Caco-2 (cell line): ENCODE data around the gene PAK5. TPM values are rescaled to one million over a fixed set of nuclear protein-coding genes. Genes with fewer than 3 reads are reported as not detected.

Source experiments
- BruUV-seq: library from RNA; stranded (reverse); fragments of 400-500 nt; replicated peaks from 2 replicates; lab custom pipeline; 2021; lab: Mats Ljungman, UMichigan
- CTCF ChIA-PET: fragments of 300-600 bp; sonication (Branson Sonifier 250); formaldehyde crosslinking; loops from one replicate; lab custom pipeline; 2022; ENCODE audit warnings: antibody characterized with exemption; lab: Charles Lee
- POLR2A ChIA-PET: fragments of 300-600 bp; sonication (Branson Sonifier 250); formaldehyde crosslinking; loops from one replicate; lab custom pipeline; 2022; ENCODE audit warnings: antibody characterized with exemption; lab: Charles Lee
- DNase-seq, 2 experiments: peaks; one replicate each; pipeline versions ENCODE4 v3.0.0 to v3.0.0-alpha.2; 2020 to 2022
- H3K27me3 ChIP-seq: replicated peaks from 2 replicates; pipeline ENCODE4 v1.6.0; 2011; ENCODE audit warnings: low read length; ENCODE audit not compliant: control insufficient read depth, insufficient read depth
- H3K36me3 ChIP-seq: 2 replicates; pipeline ENCODE4 v1.5.1; 2011; ENCODE audit warnings: low read length; ENCODE audit not compliant: control insufficient read depth, insufficient read depth
- H3K4me1 ChIP-seq: fragments of 250-450 bp; sonication (Bioruptor Pico); 2 replicates; pipeline ENCODE4 v1.5.1; 2020; ENCODE audit warnings: mild to moderate bottlenecking
- H3K4me3 ChIP-seq: 2 replicates; pipeline ENCODE4 v1.5.1; 2011; ENCODE audit warnings: low read depth, mild to moderate bottlenecking, control low read depth, low read length
- H3K9me3 ChIP-seq: fragments of 250-450 bp; sonication (Bioruptor Pico); 2 replicates; pipeline ENCODE4 v1.5.1; 2020; ENCODE audit warnings: mild to moderate bottlenecking, moderate library complexity
- H3K27ac Mint-ChIP-seq: one replicate; pipeline ENCODE4 v1.8.0; 2022; ENCODE audit warnings: mixed read lengths; ENCODE audit not compliant: unreplicated experiment
- H3K27me3 Mint-ChIP-seq: one replicate; pipeline ENCODE4 v1.8.0; 2022; ENCODE audit warnings: mixed read lengths; ENCODE audit not compliant: insufficient read depth, unreplicated experiment
- H3K36me3 Mint-ChIP-seq: one replicate; pipeline ENCODE4 v1.8.0; 2022; ENCODE audit warnings: mild to moderate bottlenecking, mixed read lengths; ENCODE audit not compliant: insufficient read depth, unreplicated experiment
- H3K4me1 Mint-ChIP-seq: one replicate; pipeline ENCODE4 v1.8.0; 2022; ENCODE audit warnings: low read depth, mixed read lengths; ENCODE audit not compliant: unreplicated experiment
- H3K4me3 Mint-ChIP-seq: one replicate; pipeline ENCODE4 v1.8.0; 2022; ENCODE audit warnings: mild to moderate bottlenecking, moderate library complexity, mixed read lengths; ENCODE audit not compliant: unreplicated experiment
- H3K9me3 Mint-ChIP-seq: one replicate; pipeline ENCODE4 v1.8.0; 2022; ENCODE audit warnings: mixed read lengths; ENCODE audit not compliant: unreplicated experiment
- CTCF ChIP-seq, 2 experiments: fragments of 200-600 bp in 1 of 2; IDR thresholded peaks; 1 replicate in 1 of 2; 2 replicates in 1 of 2; pipeline versions ENCODE4 v1.5.1 to v1.8.0; 2011 to 2022; ENCODE audit warnings: antibody characterized with exemption in 1 of 2, control low read depth in 1 of 2, inconsistent platforms in 1 of 2, low read depth in 1 of 2, low read length in 1 of 2, mild to moderate bottlenecking in 1 of 2, moderate library complexity in 1 of 2; ENCODE audit not compliant: insufficient read depth in 1 of 2, severe bottlenecking in 1 of 2, unreplicated experiment in 1 of 2
- intact Hi-C: fragments of 100-400 bp; cut with micrococcal nuclease; formaldehyde crosslinking; loops from one replicate; pipeline ENCODE4 v1.10.0; 2022; ENCODE audit not compliant: unreplicated experiment
- total RNA-seq: library from RNA; stranded (reverse); gene quantifications from 2 replicates; pipeline ENCODE4 v1.2.3, GENCODE V29; 2022

PAK5 gene
- total RNA-seq, 1 experiment from 2014 or later = not detected

- no peak for DNase-seq
- no peak for TF ChIP-seq CTCF (IDR thresholded peaks at IDR 0.05; ENCODE audit: insufficient read depth in 1 of 2, low read depth in 1 of 2, low read length in 1 of 2, severe bottlenecking in 1 of 2, unreplicated experiment in 1 of 2)
- H3K9me3 Mint-ChIP-seq = no peaks in the 10 kb centered on the region
- H3K4me1 ChIP-seq = no peaks in the 10 kb centered on the region
- H3K36me3 ChIP-seq = no peaks in the 10 kb centered on the region
- no peaks in the 10 kb centered on the region for H3K36me3 Mint-ChIP-seq
- peaks cover 10% of the 10 kb centered on the region for H3K27me3 Mint-ChIP-seq
- no peak overlapping the region for H3K4me3 ChIP-seq
- POLR2A ChIA-PET = no interaction called here
- CTCF ChIA-PET = no interaction called here
- H3K27ac Mint-ChIP-seq = no peak overlapping the region
- BruUV-seq = no TSS peak
- no peaks in the 10 kb centered on the region for H3K9me3 ChIP-seq
- no peak overlapping the region for H3K4me3 Mint-ChIP-seq
- H3K4me1 Mint-ChIP-seq = no peaks in the 10 kb centered on the region
- intact Hi-C loops = no loop called here
- no peaks in the 10 kb centered on the region; the same call in 1 of the 2 replicates for H3K27me3 ChIP-seq
These were observed 255.7 kb downstream of the PAK5 start for GRCh38 chr20:9583151-9583550.

GRCh38 chr20:9582137-9582536, 256.7 kb downstream of the PAK5 start:
- no peaks in the 10 kb centered on the region; the same call in 1 of the 2 replicates for H3K27me3 ChIP-seq
- H3K4me3 ChIP-seq = no peak overlapping the region
- Mint-ChIP-seq H3K27me3 (peaks cover 10% of the 10 kb centered on the region), H3K4me3 (no peak overlapping the region), H3K4me1 (no peaks in the 10 kb centered on the region), H3K36me3 (no peaks in the 10 kb centered on the region), H3K9me3 (no peaks in the 10 kb centered on the region), H3K27ac (no peak overlapping the region)
- H3K9me3 ChIP-seq = no peaks in the 10 kb centered on the region
- no peaks in the 10 kb centered on the region for H3K36me3 ChIP-seq
- H3K4me1 ChIP-seq = no peaks in the 10 kb centered on the region
- no peak for DNase-seq
- CTCF ChIA-PET = no interaction called here
- intact Hi-C loops = no loop called here
- BruUV-seq = no TSS peak
- POLR2A ChIA-PET = no interaction called here
- no peak for TF ChIP-seq CTCF (IDR thresholded peaks at IDR 0.05; ENCODE audit: insufficient read depth in 1 of 2, low read depth in 1 of 2, low read length in 1 of 2, severe bottlenecking in 1 of 2, unreplicated experiment in 1 of 2)

GRCh38 chr20:9581509-9581908, 257.4 kb downstream of the PAK5 start:
- no TSS peak for BruUV-seq
- Histone ChIP-seq H3K4me3 (no peak overlapping the region), H3K4me1 (no peaks in the 10 kb centered on the region), H3K27me3 (no peaks in the 10 kb centered on the region; the same call in 1 of the 2 replicates), H3K9me3 (no peaks in the 10 kb centered on the region), H3K36me3 (no peaks in the 10 kb centered on the region)
- no peak for DNase-seq
- intact Hi-C loops = no loop called here
- ChIA-PET CTCF (no interaction called here), POLR2A (no interaction called here)
- no peaks in the 10 kb centered on the region for H3K9me3 Mint-ChIP-seq
- H3K27ac Mint-ChIP-seq = no peak overlapping the region
- no peak overlapping the region for H3K4me3 Mint-ChIP-seq
- no peaks in the 10 kb centered on the region for H3K36me3 Mint-ChIP-seq
- TF ChIP-seq CTCF (IDR thresholded peaks at IDR 0.05; ENCODE audit: insufficient read depth in 1 of 2, low read depth in 1 of 2, low read length in 1 of 2, severe bottlenecking in 1 of 2, unreplicated experiment in 1 of 2) = no peak
- H3K27me3 Mint-ChIP-seq = peaks cover 10% of the 10 kb centered on the region
- H3K4me1 Mint-ChIP-seq = no peaks in the 10 kb centered on the region
